HG02852 (cell line): ENCODE data around the gene NEU1.

Experiments used
- ATAC-seq: cut with Tn5 transposase; IDR thresholded peaks from one replicate; pipeline ENCODE4 v1.9.1; 2021; ENCODE audit warnings: mild to moderate bottlenecking, moderate library complexity; ENCODE audit not compliant: unreplicated experiment

Gene NEU1

GRCh38 chr6:31896856-31897611, 34.4 kb upstream of the NEU1 start:
- ATAC-seq = peak; percentile 19

GRCh38 chr6:31896493-31896855, 33.9 kb upstream of the NEU1 start:
- no peak for ATAC-seq

GRCh38 chr6:31892821-31893220, 30.2 kb upstream of the NEU1 start:
- no peak for ATAC-seq

GRCh38 chr6:31889331-31889972, 26.8 kb upstream of the NEU1 start:
- no peak for ATAC-seq

GRCh38 chr6:31888276-31889258, 25.9 kb upstream of the NEU1 start:
- ATAC-seq = no peak

GRCh38 chr6:31887173-31888007, 24.8 kb upstream of the NEU1 start:
- ATAC-seq = no peak

GRCh38 chr6:31886541-31886991, 23.9 kb upstream of the NEU1 start:
- ATAC-seq = no peak

- ATAC-seq = no peak
Observed at GRCh38 chr6:31884528-31885035, 22.0 kb upstream of the NEU1 start.

- ATAC-seq = no peak
Observed at GRCh38 chr6:31883676-31884075, 21.1 kb upstream of the NEU1 start.

GRCh38 chr6:31882344-31882743, 19.7 kb upstream of the NEU1 start:
- ATAC-seq = no peak

GRCh38 chr6:31881136-31881859, 18.7 kb upstream of the NEU1 start:
- no peak for ATAC-seq

GRCh38 chr6:31880616-31881015, 18.0 kb upstream of the NEU1 start:
- no peak for ATAC-seq

- ATAC-seq = no peak
Observed at GRCh38 chr6:31879901-31880300, 17.3 kb upstream of the NEU1 start.

- ATAC-seq = no peak
Observed at GRCh38 chr6:31879143-31879542, 16.5 kb upstream of the NEU1 start.

- ATAC-seq = no peak
Observed at GRCh38 chr6:31878726-31879125, 16.1 kb upstream of the NEU1 start, which contains the start of gene SLC44A4. SLC44A4 (minus strand) TSS chr6:31878997; CDS start chr6:31878980, 17 bp downstream.

GRCh38 chr6:31878222-31878621, 15.6 kb upstream of the NEU1 start:
- no peak for ATAC-seq

GRCh38 chr6:31877651-31878161, 15.1 kb upstream of the NEU1 start:
- no peak for ATAC-seq

GRCh38 chr6:31877125-31877650, 14.6 kb upstream of the NEU1 start:
- no peak for ATAC-seq

GRCh38 chr6:31876357-31876756, 13.7 kb upstream of the NEU1 start:
- ATAC-seq = no peak
